Fibroblast of lung (primary cell): ENCODE results near the gene HMGB3. TPM values are rescaled to one million over a fixed set of nuclear protein-coding genes. Genes with fewer than 3 reads are reported as not detected.

Experiments used
- DNase-seq, 2 donors: peaks; one replicate each; pipeline versions ENCODE4 v3.0.0 to v3.0.0-alpha.2; 2010; ENCODE audit warnings: low read depth in 2 of 2
- H2AFZ ChIP-seq: 2 replicates; pipeline ENCODE4 v1.5.1; 2012; ENCODE audit warnings: low read length, control low read depth, inconsistent platforms
- H3K27ac ChIP-seq: 2 replicates; pipeline ENCODE4 v1.5.1; 2011; ENCODE audit warnings: low read length, control low read depth; ENCODE audit not compliant: insufficient read depth
- H3K27me3 ChIP-seq: 2 replicates; pipeline ENCODE4 v1.5.1; 2011; ENCODE audit warnings: mild to moderate bottlenecking, low read length; ENCODE audit not compliant: control insufficient read depth, insufficient read depth
- H3K36me3 ChIP-seq: 2 replicates; pipeline ENCODE4 v1.5.1; 2011; ENCODE audit warnings: low read length; ENCODE audit not compliant: control insufficient read depth, insufficient read depth
- H3K4me1 ChIP-seq: 2 replicates; pipeline ENCODE4 v1.5.1; 2011; ENCODE audit warnings: low read length; ENCODE audit not compliant: control insufficient read depth, insufficient read depth; ENCODE audit errors: extremely low read depth
- H3K4me2 ChIP-seq: 2 replicates; pipeline ENCODE4 v1.5.1; 2011; ENCODE audit warnings: low read length, control low read depth; ENCODE audit not compliant: insufficient read depth; ENCODE audit errors: extremely low read depth
- H3K4me3 ChIP-seq, 4 experiments: fragments of 200-600 bp in 1 of 4; sonication (generic) in 1 of 4; replicated peaks in 1 of 4; 2 replicates each; pipeline ENCODE4 v1.5.1; 2011 to 2016; ENCODE audit warnings: low read length in 4 of 4, low read depth in 3 of 4, mild to moderate bottlenecking in 3 of 4, control low read depth in 2 of 4, inconsistent platforms in 1 of 4, mixed read lengths in 1 of 4; ENCODE audit not compliant: insufficient read depth in 1 of 4; ENCODE audit errors: control extremely low read depth in 1 of 4
- H3K79me2 ChIP-seq: 2 replicates; pipeline ENCODE4 v1.5.1; 2012; ENCODE audit warnings: mild to moderate bottlenecking, low read length, inconsistent platforms; ENCODE audit not compliant: control insufficient read depth, insufficient read depth
- H3K9ac ChIP-seq: 2 replicates; pipeline ENCODE4 v1.5.1; 2011; ENCODE audit warnings: mild to moderate bottlenecking, low read length, control low read depth; ENCODE audit not compliant: insufficient read depth
- H3K9me3 ChIP-seq: 2 replicates; pipeline ENCODE4 v1.5.1; 2012; ENCODE audit warnings: low read depth, low read length; ENCODE audit not compliant: control insufficient read depth, insufficient read depth
- H4K20me1 ChIP-seq: 2 replicates; pipeline ENCODE4 v1.5.1; 2011; ENCODE audit warnings: low read length; ENCODE audit not compliant: control insufficient read depth, insufficient read depth; ENCODE audit errors: extremely low read depth
- CTCF ChIP-seq, 2 donors: IDR thresholded peaks in 1 of 2; conservative IDR thresholded peaks in 1 of 2; 1 replicate in 1 of 2; 2 replicates in 1 of 2; pipeline ENCODE4 v1.5.1; 2011 to 2012; ENCODE audit warnings: low read length in 2 of 2, control low read depth in 1 of 2, inconsistent platforms in 1 of 2, low read depth in 1 of 2, mild to moderate bottlenecking in 1 of 2
- EZH2 ChIP-seq: IDR thresholded peaks from 2 replicates; pipeline ENCODE4 v1.5.1; 2012; ENCODE audit warnings: low read length, control low read depth, mild to moderate bottlenecking; ENCODE audit errors: missing control alignments
- polyA plus RNA-seq, 2 donors: library from polyadenylated mRNA; depleted of rRNA in 1 of 2; stranded (reverse) in 1 of 2; unstranded in 1 of 2; fragments of >200 nt; gene quantifications; 2 replicates each; pipeline ENCODE4 v1.2.1, GENCODE V29; 2011 to 2012; ENCODE audit warnings: missing spikeins in 1 of 2
- total RNA-seq: library from RNA; depleted of rRNA; stranded (reverse); fragments of >200 nt; gene quantifications from 2 replicates; pipeline ENCODE4 v1.2.1, GENCODE V29; 2014

Gene HMGB3
- total and polyA plus RNA-seq, 2 donors (not counting 1 experiment from before 2014, with no cell fraction given), result 8.8 to 14.5 TPM

- Histone ChIP-seq H2AFZ (no peak overlapping the region), H3K36me3 (no peaks in the 10 kb centered on the region), H4K20me1 (no peaks in the 10 kb centered on the region), H3K4me1 (no peaks in the 10 kb centered on the region), H3K4me3 (no peak overlapping the region), H3K79me2 (no peaks in the 10 kb centered on the region), H3K4me2 (no peak overlapping the region), H3K27me3 (no peaks in the 10 kb centered on the region), H3K9me3 (no peaks in the 10 kb centered on the region), H3K9ac (no peak overlapping the region), H3K27ac (no peak overlapping the region)
- no peak for TF ChIP-seq EZH2
- TF ChIP-seq CTCF (conservative IDR thresholded peaks at IDR 0.05 in 1 of 2, IDR thresholded peaks at IDR 0.05 in 1 of 2; ENCODE audit: low read depth in 1 of 2, low read length in 2 of 2), result no peak
- no peak for DNase-seq
Observed at GRCh38 chrX:150966235-150966634, 16.9 kb upstream of the HMGB3 start.

GRCh38 chrX:150966742-150967141 lies 16.4 kb upstream of the HMGB3 start:
- Histone ChIP-seq H3K79me2 (no peaks in the 10 kb centered on the region), H3K4me2 (no peak overlapping the region), H2AFZ (no peak overlapping the region), H3K4me1 (no peaks in the 10 kb centered on the region), H3K4me3 (no peak overlapping the region), H3K27ac (no peak overlapping the region), H3K9ac (no peak overlapping the region), H3K27me3 (no peaks in the 10 kb centered on the region), H3K9me3 (no peaks in the 10 kb centered on the region), H3K36me3 (no peaks in the 10 kb centered on the region), H4K20me1 (no peaks in the 10 kb centered on the region)
- TF ChIP-seq EZH2, result no peak
- no peak for TF ChIP-seq CTCF (conservative IDR thresholded peaks at IDR 0.05 in 1 of 2, IDR thresholded peaks at IDR 0.05 in 1 of 2; ENCODE audit: low read depth in 1 of 2, low read length in 2 of 2)
- DNase-seq, result no peak

- Histone ChIP-seq H2AFZ (no peak overlapping the region), H3K36me3 (no peaks in the 10 kb centered on the region), H3K9me3 (no peaks in the 10 kb centered on the region), H3K79me2 (no peaks in the 10 kb centered on the region), H3K4me3 (no peak overlapping the region), H3K9ac (no peak overlapping the region), H3K4me1 (no peaks in the 10 kb centered on the region), H4K20me1 (no peaks in the 10 kb centered on the region), H3K27me3 (no peaks in the 10 kb centered on the region), H3K27ac (no peak overlapping the region), H3K4me2 (no peak overlapping the region)
- no peak for DNase-seq
- no peak for TF ChIP-seq CTCF (conservative IDR thresholded peaks at IDR 0.05 in 1 of 2, IDR thresholded peaks at IDR 0.05 in 1 of 2; ENCODE audit: low read depth in 1 of 2, low read length in 2 of 2)
- no peak for TF ChIP-seq EZH2
Observed at GRCh38 chrX:150967786-150968185, 15.3 kb upstream of the HMGB3 start.
